ENCODE data around the gene OR51B4. TPM values are rescaled to one million over a fixed set of nuclear protein-coding genes. Genes with fewer than 3 reads are reported as not detected.
A peak's percentile ranks its signal among the peaks of the same experiment; 100 is the strongest.
"Not testable (repeated sequence)": the region's sequence is repeated elsewhere in the genome, so short reads cannot be mapped to it uniquely, and the experiment has no call there.

Gene OR51B4
- total RNA-seq, 1 donor = 0.18 TPM

DNA sequence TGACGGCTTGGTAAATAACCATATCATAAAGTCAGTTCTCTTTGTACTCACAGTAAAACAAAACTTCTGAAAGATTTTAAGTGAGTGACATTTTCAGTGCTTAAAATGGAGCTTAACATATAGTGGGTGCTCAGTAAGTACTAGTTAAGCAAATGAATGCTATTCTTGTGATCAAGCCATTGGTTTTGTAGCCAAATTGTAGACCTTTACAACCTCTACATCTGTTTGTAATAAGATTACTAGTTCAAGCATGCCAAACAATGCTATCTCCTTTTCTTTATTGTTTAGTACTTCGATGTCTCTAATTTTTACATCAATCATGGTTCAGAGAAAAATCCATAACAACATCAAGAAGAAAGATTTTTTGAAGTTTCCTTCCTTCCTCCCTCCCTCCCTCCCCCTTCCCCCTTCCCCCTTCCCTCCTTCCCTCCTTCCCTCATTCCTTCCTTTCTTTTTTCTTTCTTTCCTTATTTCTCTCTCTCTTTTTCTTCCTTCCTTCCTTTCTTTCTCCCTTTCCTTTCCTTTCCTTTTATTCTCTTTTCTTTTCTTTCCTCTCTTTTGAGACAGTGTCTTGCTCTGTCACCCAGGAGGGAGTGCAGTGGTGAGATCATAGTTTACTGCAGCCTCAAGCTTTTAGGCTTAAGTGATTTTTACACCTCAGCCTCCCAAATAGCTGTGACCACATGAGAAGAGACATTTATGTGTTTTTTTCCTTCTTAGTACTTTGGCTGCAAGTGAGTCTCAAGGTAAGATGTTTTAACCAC is 5.7 kb upstream of the OR51B4 start:
- DNase-seq (ENCODE audit: low read depth) = peak; percentile 34

GRCh38 chr11:5304046-5304445 is 2.3 kb upstream of the OR51B4 start:
- no peak overlapping the region for H3K4me3 ChIP-seq (ENCODE audit: low read depth, low read length)
- TF ChIP-seq, protein P1, sequence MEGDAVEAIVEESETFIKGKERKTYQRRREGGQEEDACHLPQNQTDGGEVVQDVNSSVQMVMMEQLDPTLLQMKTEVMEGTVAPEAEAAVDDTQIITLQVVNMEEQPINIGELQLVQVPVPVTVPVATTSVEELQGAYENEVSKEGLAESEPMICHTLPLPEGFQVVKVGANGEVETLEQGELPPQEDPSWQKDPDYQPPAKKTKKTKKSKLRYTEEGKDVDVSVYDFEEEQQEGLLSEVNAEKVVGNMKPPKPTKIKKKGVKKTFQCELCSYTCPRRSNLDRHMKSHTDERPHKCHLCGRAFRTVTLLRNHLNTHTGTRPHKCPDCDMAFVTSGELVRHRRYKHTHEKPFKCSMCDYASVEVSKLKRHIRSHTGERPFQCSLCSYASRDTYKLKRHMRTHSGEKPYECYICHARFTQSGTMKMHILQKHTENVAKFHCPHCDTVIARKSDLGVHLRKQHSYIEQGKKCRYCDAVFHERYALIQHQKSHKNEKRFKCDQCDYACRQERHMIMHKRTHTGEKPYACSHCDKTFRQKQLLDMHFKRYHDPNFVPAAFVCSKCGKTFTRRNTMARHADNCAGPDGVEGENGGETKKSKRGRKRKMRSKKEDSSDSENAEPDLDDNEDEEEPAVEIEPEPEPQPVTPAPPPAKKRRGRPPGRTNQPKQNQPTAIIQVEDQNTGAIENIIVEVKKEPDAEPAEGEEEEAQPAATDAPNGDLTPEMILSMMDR (IDR thresholded peaks at IDR 0.05; ENCODE audit: insufficient read depth, low read length) = no peak
- DNase-seq (ENCODE audit: low read depth) = no peak

More for the DNA sequence above, 5.7 kb upstream of the OR51B4 start:
- no peak overlapping the region for H3K4me3 ChIP-seq (ENCODE audit: low read depth, low read length)
- TF ChIP-seq, protein P1 (IDR thresholded peaks at IDR 0.05; ENCODE audit: insufficient read depth, low read length) = no peak

- DNase-seq (ENCODE audit: low read depth) = no peak
- H3K4me3 ChIP-seq (ENCODE audit: low read depth, low read length) = no peak overlapping the region
- TF ChIP-seq, protein P1 (IDR thresholded peaks at IDR 0.05; ENCODE audit: insufficient read depth, low read length) = no peak
Observed at GRCh38 chr11:5303626-5304025, 1.9 kb upstream of the OR51B4 start.

DNA sequence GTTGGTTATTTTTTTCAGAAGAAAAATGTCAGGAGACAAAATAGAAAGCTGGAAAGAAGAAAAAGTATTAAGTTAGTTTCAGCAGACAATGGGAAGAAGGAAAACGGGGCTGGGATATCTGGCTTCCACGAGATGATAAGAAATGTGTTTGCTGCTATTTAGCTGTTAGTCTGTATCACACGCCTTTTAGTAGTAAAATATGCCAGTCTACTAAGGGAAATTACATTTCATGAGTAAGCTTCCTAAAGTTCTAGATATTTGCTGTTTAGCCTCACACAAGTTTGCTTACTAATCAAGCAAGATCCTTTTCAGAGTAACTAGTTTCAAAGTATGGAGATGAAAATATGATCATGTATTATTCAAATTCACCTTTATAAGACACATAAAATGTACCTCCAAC is 1.5 kb downstream of the OR51B4 start:
- DNase-seq (ENCODE audit: low read depth) = peak; percentile 22
- TF ChIP-seq, protein P1 (IDR thresholded peaks at IDR 0.05; ENCODE audit: insufficient read depth, low read length) = no peak
- no peak overlapping the region for H3K4me3 ChIP-seq (ENCODE audit: low read depth, low read length)

GRCh38 chr11:5298451-5298850 is 3.3 kb downstream of the OR51B4 start:
- TF ChIP-seq, protein P1 (IDR thresholded peaks at IDR 0.05; ENCODE audit: insufficient read depth, low read length) = no peak
- H3K4me3 ChIP-seq (ENCODE audit: low read depth, low read length) = no peak overlapping the region
- DNase-seq (ENCODE audit: low read depth) = no peak

- peak; percentile 61 for DNase-seq (ENCODE audit: low read depth)
- TF ChIP-seq, protein P1 (IDR thresholded peaks at IDR 0.05; ENCODE audit: insufficient read depth, low read length) = no peak
- H3K4me3 ChIP-seq (ENCODE audit: low read depth, low read length) = no peak overlapping the region
Observed at GRCh38 chr11:5297721-5298323, 3.9 kb downstream of the OR51B4 start.

DNA sequence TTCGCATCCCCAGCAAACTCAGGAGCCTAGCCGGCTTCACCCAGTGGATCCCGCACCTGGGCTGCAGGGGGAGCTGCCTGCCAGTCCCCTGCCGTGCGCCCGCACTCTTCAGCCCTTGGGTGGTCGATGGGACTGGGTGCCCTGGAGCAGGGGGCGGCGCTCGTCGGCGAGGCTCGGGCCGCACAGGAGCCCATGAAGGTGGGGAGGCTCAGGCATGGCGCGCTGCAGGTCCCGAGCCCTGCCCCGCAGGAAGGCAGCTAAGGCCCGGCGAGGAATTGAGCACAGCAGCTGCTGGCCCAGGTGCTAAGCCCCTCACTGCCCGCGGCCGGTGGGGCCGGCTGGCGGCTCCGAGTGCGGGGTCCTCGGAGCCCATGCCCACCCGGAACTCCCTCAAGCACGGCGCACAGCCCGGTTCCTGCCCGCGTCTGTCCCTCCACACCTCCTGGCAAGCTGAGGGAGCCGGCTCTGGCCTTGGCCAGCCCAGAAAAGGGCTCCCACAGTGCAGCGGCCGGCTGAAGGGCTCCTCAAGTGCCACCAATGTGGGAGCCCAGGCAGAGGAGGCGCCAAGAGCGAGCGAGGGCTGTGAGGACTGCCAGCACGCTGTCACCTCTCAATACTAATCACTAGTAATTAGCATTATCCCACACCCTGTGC is 7.3 kb downstream of the OR51B4 start:
- not testable (repeated sequence) for H3K4me3 ChIP-seq (ENCODE audit: low read depth, low read length); DNase-seq (ENCODE audit: low read depth)

All from fibroblast of the aortic adventitia (primary cell).